ENCODE results near the gene RNU2-63P. TPM values are rescaled to one million over a fixed set of nuclear protein-coding genes. Genes with fewer than 3 reads are reported as not detected.
"Not testable (repeated sequence)": the region's sequence is repeated elsewhere in the genome, so short reads cannot be mapped to it uniquely, and the experiment has no call there.

RNU2-63P gene
- total RNA-seq, 1 experiment from 2014 or later: not detected

DNA sequence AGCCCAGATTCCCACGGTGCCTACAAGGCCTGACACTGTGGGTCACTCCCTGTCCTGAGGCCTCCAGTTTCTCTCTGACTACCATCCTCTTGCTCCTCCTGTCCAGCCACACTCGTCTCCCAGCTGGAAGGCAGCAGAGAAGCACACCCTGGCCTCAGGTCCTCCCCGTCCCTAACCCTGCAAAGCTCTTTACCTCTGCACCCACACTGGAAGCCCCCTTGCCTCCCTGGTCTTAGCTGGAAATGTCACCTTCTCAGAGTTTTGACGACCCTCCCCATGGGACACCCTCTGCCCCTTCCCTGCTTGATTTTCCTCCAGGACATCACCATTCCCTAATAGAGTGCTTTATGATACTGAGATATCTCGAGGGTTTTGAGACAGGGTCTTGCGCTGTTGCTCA, 10.6 kb downstream of the RNU2-63P start:
- intact Hi-C loops (cut with micrococcal nuclease; ENCODE audit: unreplicated experiment): no loop called here
- H4K20me1 ChIP-seq (ENCODE audit: insufficient read depth): no peaks in the 10 kb centered on the region
- TF ChIP-seq, protein P1, sequence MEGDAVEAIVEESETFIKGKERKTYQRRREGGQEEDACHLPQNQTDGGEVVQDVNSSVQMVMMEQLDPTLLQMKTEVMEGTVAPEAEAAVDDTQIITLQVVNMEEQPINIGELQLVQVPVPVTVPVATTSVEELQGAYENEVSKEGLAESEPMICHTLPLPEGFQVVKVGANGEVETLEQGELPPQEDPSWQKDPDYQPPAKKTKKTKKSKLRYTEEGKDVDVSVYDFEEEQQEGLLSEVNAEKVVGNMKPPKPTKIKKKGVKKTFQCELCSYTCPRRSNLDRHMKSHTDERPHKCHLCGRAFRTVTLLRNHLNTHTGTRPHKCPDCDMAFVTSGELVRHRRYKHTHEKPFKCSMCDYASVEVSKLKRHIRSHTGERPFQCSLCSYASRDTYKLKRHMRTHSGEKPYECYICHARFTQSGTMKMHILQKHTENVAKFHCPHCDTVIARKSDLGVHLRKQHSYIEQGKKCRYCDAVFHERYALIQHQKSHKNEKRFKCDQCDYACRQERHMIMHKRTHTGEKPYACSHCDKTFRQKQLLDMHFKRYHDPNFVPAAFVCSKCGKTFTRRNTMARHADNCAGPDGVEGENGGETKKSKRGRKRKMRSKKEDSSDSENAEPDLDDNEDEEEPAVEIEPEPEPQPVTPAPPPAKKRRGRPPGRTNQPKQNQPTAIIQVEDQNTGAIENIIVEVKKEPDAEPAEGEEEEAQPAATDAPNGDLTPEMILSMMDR (conservative IDR thresholded peaks at IDR 0.05): no peak
- TF ChIP-seq EZH2 (IDR thresholded peaks at IDR 0.05; ENCODE audit: low read depth): no peak

DNA sequence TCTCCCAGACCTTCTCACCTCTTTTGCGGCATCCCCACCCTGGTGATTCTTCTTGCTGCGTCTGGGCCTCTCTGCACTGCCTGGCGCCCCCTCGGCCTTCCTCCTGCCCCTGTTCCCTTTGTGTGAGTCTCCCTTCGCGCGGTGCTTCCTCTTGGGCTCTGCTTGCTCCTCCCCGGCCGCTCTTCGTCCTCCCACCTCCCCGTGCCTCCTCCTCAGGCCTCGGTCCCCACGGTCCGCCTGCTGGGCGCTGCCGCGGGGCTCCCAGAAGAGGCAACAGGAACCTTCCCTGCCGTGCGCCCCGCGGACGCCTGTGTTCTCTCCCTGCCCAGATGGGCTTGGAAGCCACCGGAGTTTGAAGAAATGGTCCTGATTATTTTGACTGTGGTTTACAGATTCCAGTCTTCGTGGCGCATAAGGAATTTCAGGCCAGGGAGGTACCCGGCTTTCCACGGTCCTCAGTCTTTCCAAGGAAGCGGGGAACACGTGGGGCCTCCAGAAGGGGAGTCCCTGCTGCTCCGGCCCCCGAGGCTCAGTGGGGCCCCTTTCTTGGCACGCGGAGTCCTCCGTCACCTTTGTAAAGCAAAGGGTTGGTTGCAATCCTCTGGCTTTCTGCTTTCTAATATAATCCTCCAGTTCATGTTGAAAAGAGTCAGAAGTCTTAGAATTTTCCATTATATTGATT, 13.1 kb downstream of the RNU2-63P start:
- H3K4me1 ChIP-seq (replicated peaks; ENCODE audit: insufficient read depth): no peaks in the 10 kb centered on the region
- intact Hi-C loops (cut with micrococcal nuclease; ENCODE audit: unreplicated experiment): no loop called here
- no peak overlapping the region for H3K27ac ChIP-seq
- BruUV-seq (replicated peaks): no TSS peak
- no peak for DNase-seq
- ChIA-PET POLR2A (ENCODE audit: unreplicated experiment) (no interaction called here), CTCF (no interaction called here)
- no peaks in the 10 kb centered on the region for H4K20me1 ChIP-seq (ENCODE audit: insufficient read depth)
- no peaks in the 10 kb centered on the region for H3K9me3 ChIP-seq (ENCODE audit: insufficient read depth, low read depth)
- H3F3A ChIP-seq (ENCODE audit: insufficient read depth, low read depth): no peaks in the 10 kb centered on the region
- no peak overlapping the region for H3K4me3 ChIP-seq
- H3K36me3 ChIP-seq (ENCODE audit: low read depth): no peaks in the 10 kb centered on the region
- TF ChIP-seq, protein P1 (conservative IDR thresholded peaks at IDR 0.05): no peak
- TF ChIP-seq EZH2 (IDR thresholded peaks at IDR 0.05; ENCODE audit: low read depth): no peak
- H2AFZ ChIP-seq: no peak overlapping the region
- no peaks in the 10 kb centered on the region for H3K79me2 ChIP-seq (ENCODE audit: low read depth)
- H3K27me3 ChIP-seq (ENCODE audit: insufficient read depth, low read depth): no peaks in the 10 kb centered on the region
- no peaks in the 10 kb centered on the region for H3K9me2 ChIP-seq (ENCODE audit: insufficient read depth)
- no peak overlapping the region for H3K4me2 ChIP-seq

More for the DNA sequence above, 10.6 kb downstream of the RNU2-63P start:
- no peak overlapping the region for H2AFZ ChIP-seq
- CTCF ChIA-PET: no interaction called here
- H3F3A ChIP-seq (ENCODE audit: insufficient read depth, low read depth): no peaks in the 10 kb centered on the region
- no TSS peak for BruUV-seq (replicated peaks)
- H3K27me3 ChIP-seq (ENCODE audit: insufficient read depth, low read depth): no peaks in the 10 kb centered on the region
- H3K4me1 ChIP-seq (replicated peaks; ENCODE audit: insufficient read depth): no peaks in the 10 kb centered on the region
- H3K9me3 ChIP-seq (ENCODE audit: insufficient read depth, low read depth): no peaks in the 10 kb centered on the region
- no peak for DNase-seq
- H3K36me3 ChIP-seq (ENCODE audit: low read depth): no peaks in the 10 kb centered on the region
- POLR2A ChIA-PET (ENCODE audit: unreplicated experiment): no interaction called here
- H3K79me2 ChIP-seq (ENCODE audit: low read depth): no peaks in the 10 kb centered on the region
- H3K9me2 ChIP-seq (ENCODE audit: insufficient read depth): no peaks in the 10 kb centered on the region
- no peak overlapping the region for H3K4me2 ChIP-seq
- H3K27ac ChIP-seq: no peak overlapping the region
- H3K4me3 ChIP-seq: no peak overlapping the region

DNA sequence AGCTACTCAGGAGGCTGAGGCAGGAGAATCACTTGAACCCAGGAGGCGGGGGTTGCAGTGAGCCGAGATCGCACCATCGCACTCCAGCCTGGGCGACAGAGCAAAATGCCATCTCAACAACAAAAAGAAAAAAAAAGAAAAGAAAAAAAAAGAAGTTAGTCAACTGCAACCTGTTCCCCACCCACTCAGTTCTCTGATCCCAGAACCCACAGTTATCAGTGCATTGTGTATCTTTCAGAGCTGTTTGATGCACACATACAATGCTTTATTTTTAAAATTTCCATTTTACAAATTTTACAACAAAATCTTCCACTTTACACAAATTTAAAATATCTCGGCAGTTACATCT, 14.0 kb downstream of the RNU2-63P start:
- ChIA-PET CTCF (interaction anchor here (0.6 kb wide), 1 partner anchor 21 kb away, joined by 3 read pairs; no protein-coding TSS in a partner anchor), POLR2A (ENCODE audit: unreplicated experiment) (no interaction called here)
- Histone ChIP-seq H3K4me3 (no peak overlapping the region), H3K4me2 (no peak overlapping the region), H3F3A (ENCODE audit: insufficient read depth, low read depth) (no peaks in the 10 kb centered on the region), H3K4me1 (replicated peaks; ENCODE audit: insufficient read depth) (no peaks in the 10 kb centered on the region), H3K9me3 (ENCODE audit: insufficient read depth, low read depth) (no peaks in the 10 kb centered on the region), H3K27ac (no peak overlapping the region), H3K9me2 (ENCODE audit: insufficient read depth) (no peaks in the 10 kb centered on the region), H4K20me1 (ENCODE audit: insufficient read depth) (no peaks in the 10 kb centered on the region), H3K27me3 (ENCODE audit: insufficient read depth, low read depth) (no peaks in the 10 kb centered on the region), H2AFZ (no peak overlapping the region), H3K79me2 (ENCODE audit: low read depth) (no peaks in the 10 kb centered on the region), H3K36me3 (ENCODE audit: low read depth) (no peaks in the 10 kb centered on the region)
- TF ChIP-seq, protein P1 (conservative IDR thresholded peaks at IDR 0.05): no peak
- no peak for TF ChIP-seq EZH2 (IDR thresholded peaks at IDR 0.05; ENCODE audit: low read depth)
- intact Hi-C loops (cut with micrococcal nuclease; ENCODE audit: unreplicated experiment): no loop called here
- BruUV-seq (replicated peaks): no TSS peak
- no peak for DNase-seq

DNA sequence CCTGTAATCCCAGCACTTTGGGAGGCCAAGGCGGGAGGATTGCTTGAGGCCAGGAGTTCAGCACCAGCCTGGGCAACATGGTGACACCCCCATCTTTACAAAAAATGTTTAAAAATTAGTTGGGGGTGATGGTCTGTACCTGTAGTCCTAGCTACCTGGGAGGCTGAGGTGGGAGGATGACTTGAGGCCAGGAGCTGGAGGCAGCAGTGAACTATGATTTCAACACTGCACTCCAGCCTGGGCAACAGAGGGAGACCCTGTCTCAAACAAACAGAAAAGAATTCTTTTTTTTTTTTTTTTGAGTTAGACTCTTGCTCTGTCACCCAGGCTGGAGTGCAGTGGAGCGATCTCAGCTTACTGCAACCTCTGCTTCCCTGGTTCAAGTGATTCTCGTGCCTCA, 15.9 kb downstream of the RNU2-63P start:
- H2AFZ ChIP-seq; H3K9me3 ChIP-seq (ENCODE audit: insufficient read depth, low read depth); H3F3A ChIP-seq (ENCODE audit: insufficient read depth, low read depth); BruUV-seq (replicated peaks); H3K9me2 ChIP-seq (ENCODE audit: insufficient read depth); DNase-seq; POLR2A ChIA-PET (ENCODE audit: unreplicated experiment); H3K27ac ChIP-seq; H3K4me3 ChIP-seq; H3K4me2 ChIP-seq; H3K36me3 ChIP-seq (ENCODE audit: low read depth); H3K79me2 ChIP-seq (ENCODE audit: low read depth); intact Hi-C loops (cut with micrococcal nuclease; ENCODE audit: unreplicated experiment); H3K27me3 ChIP-seq (ENCODE audit: insufficient read depth, low read depth); H4K20me1 ChIP-seq (ENCODE audit: insufficient read depth); H3K4me1 ChIP-seq (replicated peaks; ENCODE audit: insufficient read depth): not testable (repeated sequence)
- CTCF ChIA-PET: interaction anchor here (0.7 kb wide), 1 partner anchor 13 kb away, joined by 6 read pairs; no protein-coding TSS in a partner anchor
